ENCODE results near the gene CDK5R2. TPM values are rescaled to one million over a fixed set of nuclear protein-coding genes. Genes with fewer than 3 reads are reported as not detected.

The CDK5R2 gene
- total RNA-seq, 3 donors from 2014 or later = 0.38 to 1.4 (median 0.39) TPM

GRCh38 chr2:218983934-218984238, 24.4 kb downstream of the CDK5R2 start:
- no peak for DNase-seq

DNA sequence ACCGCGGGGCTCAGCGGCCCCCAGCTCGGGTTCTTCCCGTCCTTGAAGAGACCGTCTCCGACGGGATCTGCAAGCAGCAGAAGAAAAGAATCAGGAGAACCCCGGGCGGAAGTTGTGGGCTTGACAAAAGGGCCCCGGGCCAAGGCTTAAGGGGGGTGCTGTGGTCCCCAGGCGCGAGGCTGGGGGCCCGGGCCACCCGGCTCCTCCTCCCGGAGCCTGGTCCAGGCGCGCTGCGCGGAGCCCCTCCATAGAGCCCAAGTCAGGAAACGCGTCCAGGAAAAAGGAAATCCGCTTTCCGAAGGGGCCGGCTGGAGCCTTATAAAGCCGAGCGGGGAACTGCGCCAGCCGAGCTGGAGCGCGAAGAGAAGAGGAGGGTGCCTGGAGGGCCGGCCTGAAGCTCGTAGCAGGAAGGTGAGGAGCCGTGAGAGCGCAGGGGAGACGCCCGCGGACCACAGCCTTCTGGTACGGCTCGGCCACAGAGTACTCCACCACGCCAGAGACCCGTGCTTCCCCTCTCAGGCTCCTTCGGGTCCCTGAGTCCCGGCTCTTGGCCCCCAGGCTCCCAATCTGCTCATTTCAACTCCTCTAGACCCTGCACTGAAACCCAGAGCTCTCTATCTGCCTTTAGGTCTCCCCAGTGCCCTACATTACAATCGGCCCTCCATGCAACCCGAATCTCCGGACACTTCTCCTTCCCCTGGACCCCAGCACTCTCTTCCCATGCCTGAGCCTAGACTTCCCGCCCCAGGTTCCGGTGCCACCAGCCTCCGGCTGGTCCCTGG, 25.0 kb downstream of the CDK5R2 start:
- no peak for ATAC-seq
- TF ChIP-seq CTCF (IDR thresholded peaks at IDR 0.05) = no peak
- peaks cover 23% of the 10 kb centered on the region for H3K4me1 ChIP-seq (ENCODE audit: low read depth)
- H3K9me3 ChIP-seq = no peaks in the 10 kb centered on the region
- H3K4me3 ChIP-seq = no peak overlapping the region
- intact Hi-C loops (cut with DNase I, micrococcal nuclease) = no loop called here
- DNase-seq = no peak
- no peaks in the 10 kb centered on the region for H3K36me3 ChIP-seq (ENCODE audit: low read depth)

More at GRCh38 chr2:218983934-218984238, 24.4 kb downstream of the CDK5R2 start:
- Histone ChIP-seq H3K4me3 (no peak overlapping the region), H3K4me1 (ENCODE audit: low read depth) (peaks cover 23% of the 10 kb centered on the region), H3K36me3 (ENCODE audit: low read depth) (no peaks in the 10 kb centered on the region), H3K9me3 (no peaks in the 10 kb centered on the region)
- no peak for ATAC-seq
- intact Hi-C loops (cut with DNase I, micrococcal nuclease) = no loop called here
- TF ChIP-seq CTCF (IDR thresholded peaks at IDR 0.05) = no peak

DNA sequence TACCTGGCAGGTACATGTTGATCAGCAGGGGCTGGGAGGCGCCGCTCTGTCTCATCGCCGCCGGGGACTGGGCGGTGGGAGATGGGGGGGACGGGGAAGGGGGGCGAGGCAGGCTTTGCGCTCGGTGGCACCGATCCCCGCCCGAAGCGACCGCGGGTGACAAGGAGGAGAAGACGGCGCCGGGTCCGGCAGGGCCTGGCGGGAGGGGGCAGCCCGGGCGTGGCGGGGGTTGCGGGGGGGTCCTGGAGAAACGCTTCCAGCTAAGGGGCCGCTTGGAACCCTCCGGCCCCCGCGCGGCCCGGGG, 25.5 kb downstream of the CDK5R2 start, which contains the start of gene FEV:
Gene FEV, minus strand, starts transcription at position 164 of the 304 bp plus-strand sequence. Its CDS starts 109 bp downstream, at position 55.
- Histone ChIP-seq H3K4me3 (no peak within 1 kb of the TSS), H3K36me3 (ENCODE audit: low read depth) (no peaks in the 10 kb centered on the region), H3K4me1 (ENCODE audit: low read depth) (peaks cover 23% of the 10 kb centered on the region), H3K9me3 (no peaks in the 10 kb centered on the region)
- TF ChIP-seq CTCF (IDR thresholded peaks at IDR 0.05) = no peak
- intact Hi-C loops (cut with DNase I, micrococcal nuclease) = no loop called here
- no peak for DNase-seq
- ATAC-seq = no peak

DNA sequence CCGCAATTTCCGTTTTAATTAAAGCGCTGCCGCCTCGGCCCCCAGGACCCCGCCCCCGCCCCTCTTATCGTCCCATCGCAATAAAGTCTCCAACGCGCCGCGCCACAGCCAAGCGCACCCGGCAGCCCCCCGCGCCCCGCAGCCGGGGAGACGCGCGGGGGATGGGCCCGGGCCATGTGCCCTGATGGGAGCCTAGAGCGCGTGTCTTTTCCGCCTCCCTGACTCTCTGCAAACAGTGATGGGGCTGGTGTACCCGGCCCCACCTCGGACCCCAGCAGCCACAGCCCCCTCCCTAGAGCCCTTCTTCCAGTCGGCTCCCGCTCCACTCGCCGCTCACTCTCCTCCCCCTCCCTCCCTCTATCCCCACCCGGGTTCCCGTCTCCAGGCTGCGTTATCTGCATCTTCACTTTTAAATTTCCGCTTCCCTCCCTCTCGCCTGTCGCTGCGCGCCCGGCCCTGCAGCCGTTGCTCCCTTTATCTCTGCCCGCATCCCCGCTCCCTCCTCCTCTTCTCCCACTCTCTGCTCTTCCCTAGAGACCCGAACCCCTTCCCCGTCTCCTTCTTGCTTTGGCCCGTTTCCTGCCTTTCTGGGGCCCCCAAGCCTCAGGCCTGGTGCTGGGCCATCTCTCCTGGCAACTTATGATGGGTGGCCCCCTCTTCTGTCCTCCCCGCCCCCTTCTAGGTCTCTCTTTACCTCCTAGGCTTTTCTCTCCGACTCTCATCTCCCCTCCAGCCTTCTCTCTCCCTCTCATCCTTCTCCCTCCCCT, 26.0 kb downstream of the CDK5R2 start:
- H3K9me3 ChIP-seq = no peaks in the 10 kb centered on the region
- no peak overlapping the region for H3K4me3 ChIP-seq
- TF ChIP-seq CTCF (IDR thresholded peaks at IDR 0.05) = no peak
- ATAC-seq (no peak), DNase-seq (no peak)
- intact Hi-C loops (cut with DNase I, micrococcal nuclease) = no loop called here
- H3K4me1 ChIP-seq (ENCODE audit: low read depth) = peaks cover 23% of the 10 kb centered on the region
- H3K36me3 ChIP-seq (ENCODE audit: low read depth) = no peaks in the 10 kb centered on the region

- intact Hi-C loops (cut with DNase I, micrococcal nuclease) = no loop called here
- no peaks in the 10 kb centered on the region for H3K36me3 ChIP-seq (ENCODE audit: low read depth)
- H3K9me3 ChIP-seq = no peaks in the 10 kb centered on the region
- peaks cover 17% of the 10 kb centered on the region for H3K4me1 ChIP-seq (ENCODE audit: low read depth)
- DNase-seq (no peak), ATAC-seq (no peak)
- no peak overlapping the region for H3K4me3 ChIP-seq
- no peak for TF ChIP-seq CTCF (IDR thresholded peaks at IDR 0.05)
These were observed 26.8 kb downstream of the CDK5R2 start for GRCh38 chr2:218986148-218986761.

All from mucosa of descending colon (tissue), 3 donors.